MM.1S (cell line): ENCODE results near the gene ROR2.

Experiments used
- CTCF ChIP-seq: fragments of 300-600 bp; sonication (generic); IDR thresholded peaks from 2 replicates; pipeline ENCODE4 v1.5.1; 2016; ENCODE audit warnings: antibody characterized with exemption, low read length, mixed read lengths
- EZH2phosphoT487 ChIP-seq: fragments of 300-600 bp; sonication (generic); IDR thresholded peaks from 2 replicates; pipeline ENCODE4 v1.6.1; 2018; ENCODE audit warnings: antibody characterized with exemption, low read length

- no peak for TF ChIP-seq CTCF
- no peak for TF ChIP-seq EZH2phosphoT487
These were observed 10.1 kb downstream of the ROR2 start for GRCh38 chr9:91939978-91940377.
